ENCODE data around the gene PLEKHA5. TPM values are rescaled to one million over a fixed set of nuclear protein-coding genes. Genes with fewer than 3 reads are reported as not detected.
"Not testable (repeated sequence)": the region's sequence is repeated elsewhere in the genome, so short reads cannot be mapped to it uniquely, and the experiment has no call there.

Gene PLEKHA5
- total RNA-seq, 4 donors from 2014 or later, result 25.8 to 65.5 (median 34.1) TPM

GRCh38 chr12:19167708-19168107 lies 38.2 kb downstream of the PLEKHA5 start:
- Histone ChIP-seq H3K9me3 (no peaks in the 10 kb centered on the region), H3K27me3 (no peaks in the 10 kb centered on the region), H3K27ac (no peak overlapping the region), H3K4me1 (peaks cover 6% of the 10 kb centered on the region), H3K36me3 (no peaks in the 10 kb centered on the region), H3K4me3 (no peak overlapping the region)
- no peak for DNase-seq (ENCODE audit: low spot score in 2 of 2)
- TF ChIP-seq POLR2A (IDR thresholded peaks at IDR 0.05) (no peak), POLR2AphosphoS5 (IDR thresholded peaks at IDR 0.05) (no peak), EP300 (IDR thresholded peaks at IDR 0.05) (no peak), CTCF (IDR thresholded peaks at IDR 0.05) (no peak)
- 95% methylated on average over 1 of the region's 1 CpG for WGBS

GRCh38 chr12:19168644-19169043 lies 39.1 kb downstream of the PLEKHA5 start:
- Histone ChIP-seq H3K36me3 (no peaks in the 10 kb centered on the region), H3K4me1 (peaks cover 6% of the 10 kb centered on the region), H3K4me3 (no peak overlapping the region), H3K27me3 (no peaks in the 10 kb centered on the region), H3K27ac (no peak overlapping the region), H3K9me3 (no peaks in the 10 kb centered on the region)
- no peak for DNase-seq (ENCODE audit: low spot score in 2 of 2)
- no peak for TF ChIP-seq POLR2A (IDR thresholded peaks at IDR 0.05)
- TF ChIP-seq EP300 (IDR thresholded peaks at IDR 0.05), result no peak
- no peak for TF ChIP-seq CTCF (IDR thresholded peaks at IDR 0.05)
- TF ChIP-seq POLR2AphosphoS5 (IDR thresholded peaks at IDR 0.05), result no peak

GRCh38 chr12:19169222-19169621 lies 39.7 kb downstream of the PLEKHA5 start:
- WGBS, result 100% methylated on average over 1 of the region's 1 CpG
- Histone ChIP-seq H3K27me3 (no peaks in the 10 kb centered on the region), H3K9me3 (no peaks in the 10 kb centered on the region), H3K4me1 (peaks cover 6% of the 10 kb centered on the region), H3K4me3 (no peak overlapping the region), H3K27ac (no peak overlapping the region), H3K36me3 (no peaks in the 10 kb centered on the region)
- DNase-seq (ENCODE audit: low spot score in 2 of 2), result no peak
- TF ChIP-seq POLR2A (IDR thresholded peaks at IDR 0.05) (no peak), EP300 (IDR thresholded peaks at IDR 0.05) (no peak), POLR2AphosphoS5 (IDR thresholded peaks at IDR 0.05) (no peak), CTCF (IDR thresholded peaks at IDR 0.05) (no peak)

GRCh38 chr12:19170286-19170685 lies 40.8 kb downstream of the PLEKHA5 start:
- not testable (repeated sequence) for H3K4me1 ChIP-seq; H3K9me3 ChIP-seq; H3K27ac ChIP-seq; H3K4me3 ChIP-seq; H3K36me3 ChIP-seq; H3K27me3 ChIP-seq; DNase-seq (ENCODE audit: low spot score in 2 of 2)
- 94% methylated on average over 9 of the region's 9 CpGs for WGBS

GRCh38 chr12:19171731-19172130 lies 42.2 kb downstream of the PLEKHA5 start:
- whole genome bisulfite sequencing, result 84% methylated on average over 2 of the region's 2 CpGs
- H3K36me3 ChIP-seq, result peaks cover 3% of the 10 kb centered on the region
- no peak overlapping the region for H3K27ac ChIP-seq
- no peaks in the 10 kb centered on the region for H3K27me3 ChIP-seq
- no peak overlapping the region for H3K4me3 ChIP-seq
- DNase-seq (ENCODE audit: low spot score in 2 of 2), result no peak
- no peaks in the 10 kb centered on the region for H3K9me3 ChIP-seq
- TF ChIP-seq CTCF (IDR thresholded peaks at IDR 0.05) (no peak), POLR2AphosphoS5 (IDR thresholded peaks at IDR 0.05) (no peak), EP300 (IDR thresholded peaks at IDR 0.05) (no peak)
- no peaks in the 10 kb centered on the region for H3K4me1 ChIP-seq

- H3K4me1 ChIP-seq, result no peaks in the 10 kb centered on the region
- H3K27me3 ChIP-seq, result no peaks in the 10 kb centered on the region
- no peaks in the 10 kb centered on the region for H3K9me3 ChIP-seq
- H3K27ac ChIP-seq, result no peak overlapping the region
- H3K36me3 ChIP-seq, result peaks cover 3% of the 10 kb centered on the region
- no peak for DNase-seq (ENCODE audit: low spot score in 2 of 2)
- TF ChIP-seq EP300 (IDR thresholded peaks at IDR 0.05) (no peak), POLR2A (IDR thresholded peaks at IDR 0.05) (no peak), POLR2AphosphoS5 (IDR thresholded peaks at IDR 0.05) (no peak), CTCF (IDR thresholded peaks at IDR 0.05) (no peak)
- no peak overlapping the region for H3K4me3 ChIP-seq
- WGBS, result 82% methylated on average over 3 of the region's 3 CpGs
Observed at GRCh38 chr12:19177754-19178153, 48.2 kb downstream of the PLEKHA5 start.
